ENCODE results near the gene IFITM1.
A peak's percentile ranks its signal among the peaks of the same experiment; 100 is the strongest.
"Not testable (repeated sequence)": the region's sequence is repeated elsewhere in the genome, so short reads cannot be mapped to it uniquely, and the experiment has no call there.

The IFITM1 gene

GRCh38 chr11:304915-305843 lies 8.7 kb upstream of the IFITM1 start:
- peaks cover 8 to 18% of the 10 kb centered on the region in 2 donors for H3K4me1 ChIP-seq (ENCODE audit: control insufficient read depth in 2 of 2, insufficient read depth in 2 of 2, low read length in 2 of 2)
- peaks cover 3 to 5% of the 10 kb centered on the region in 2 donors for H3K27me3 ChIP-seq (ENCODE audit: control insufficient read depth in 2 of 2, insufficient read depth in 2 of 2, low read length in 2 of 2)
- H3K9me3 ChIP-seq (ENCODE audit: control insufficient read depth in 2 of 2, low read length in 2 of 2), result no peaks in the 10 kb centered on the region
- no peaks in the 10 kb centered on the region for H3K36me3 ChIP-seq (ENCODE audit: control insufficient read depth in 2 of 2, insufficient read depth in 2 of 2, low read length in 2 of 2)
- H3K4me3 ChIP-seq (ENCODE audit: low read length in 2 of 2), result no peak overlapping the region
- no peak overlapping the region for H3K27ac ChIP-seq (ENCODE audit: low read depth in 2 of 2, low read length in 2 of 2)
- H3K9ac ChIP-seq (ENCODE audit: low read depth in 1 of 2, low read length in 2 of 2), result no peak overlapping the region

GRCh38 chr11:305844-306211 lies 8.0 kb upstream of the IFITM1 start:
- no peaks in the 10 kb centered on the region for H3K9me3 ChIP-seq (ENCODE audit: control insufficient read depth in 2 of 2, low read length in 2 of 2)
- H3K27ac ChIP-seq (ENCODE audit: low read depth in 2 of 2, low read length in 2 of 2), result no peak overlapping the region
- H3K27me3 ChIP-seq (ENCODE audit: control insufficient read depth in 2 of 2, insufficient read depth in 2 of 2, low read length in 2 of 2), result no peaks in the 10 kb centered on the region
- no peak overlapping the region for H3K4me3 ChIP-seq (ENCODE audit: low read length in 2 of 2)
- H3K9ac ChIP-seq (ENCODE audit: low read depth in 1 of 2, low read length in 2 of 2), result no peak overlapping the region
- H3K36me3 ChIP-seq (ENCODE audit: control insufficient read depth in 2 of 2, insufficient read depth in 2 of 2, low read length in 2 of 2), result no peaks in the 10 kb centered on the region
- H3K4me1 ChIP-seq (ENCODE audit: control insufficient read depth in 2 of 2, insufficient read depth in 2 of 2, low read length in 2 of 2), result peaks cover 8 to 18% of the 10 kb centered on the region in 2 donors

GRCh38 chr11:306645-307371 lies 7.0 kb upstream of the IFITM1 start:
- Histone ChIP-seq H3K9me3 (ENCODE audit: control insufficient read depth in 2 of 2, low read length in 2 of 2) (no peaks in the 10 kb centered on the region), H3K27me3 (ENCODE audit: control insufficient read depth in 2 of 2, insufficient read depth in 2 of 2, low read length in 2 of 2) (no peaks in the 10 kb centered on the region), H3K9ac (ENCODE audit: low read depth in 1 of 2, low read length in 2 of 2) (no peak overlapping the region), H3K27ac (ENCODE audit: low read depth in 2 of 2, low read length in 2 of 2) (peak overlapping the region; percentile 34 to 79), H3K36me3 (ENCODE audit: control insufficient read depth in 2 of 2, insufficient read depth in 2 of 2, low read length in 2 of 2) (no peaks in the 10 kb centered on the region), H3K4me1 (ENCODE audit: control insufficient read depth in 2 of 2, insufficient read depth in 2 of 2, low read length in 2 of 2) (peaks cover 8 to 21% of the 10 kb centered on the region in 2 donors), H3K4me3 (ENCODE audit: low read length in 2 of 2) (no peak overlapping the region)

- Histone ChIP-seq H3K4me3 (ENCODE audit: low read length in 2 of 2) (peak within 1 kb of the TSS; percentile 58 to 71), H3K4me1 (ENCODE audit: control insufficient read depth in 2 of 2, insufficient read depth in 2 of 2, low read length in 2 of 2) (peaks cover 16 to 27% of the 10 kb centered on the region in 2 donors), H3K9ac (ENCODE audit: low read depth in 1 of 2, low read length in 2 of 2) (peak within 1 kb of the TSS in 1 of 2 donors; percentile 73), H3K27ac (ENCODE audit: low read depth in 2 of 2, low read length in 2 of 2) (peak within 1 kb of the TSS; percentile 79 to 85)
- not testable (repeated sequence) for H3K27me3 ChIP-seq (ENCODE audit: control insufficient read depth in 2 of 2, insufficient read depth in 2 of 2, low read length in 2 of 2); H3K36me3 ChIP-seq (ENCODE audit: control insufficient read depth in 2 of 2, insufficient read depth in 2 of 2, low read length in 2 of 2); H3K9me3 ChIP-seq (ENCODE audit: control insufficient read depth in 2 of 2, low read length in 2 of 2)
Measured at GRCh38 chr11:307766-308708, 5.8 kb upstream of the IFITM1 start, which contains the start of gene IFITM2. Gene IFITM2, plus strand, starts transcription at chr11:307816. Its CDS starts 377 bp downstream, at chr11:308193.

GRCh38 chr11:308740-309665 lies 4.8 kb upstream of the IFITM1 start:
- H3K4me1 ChIP-seq (ENCODE audit: control insufficient read depth in 2 of 2, insufficient read depth in 2 of 2, low read length in 2 of 2), result peaks cover 24 to 36% of the 10 kb centered on the region in 2 donors
- H3K27me3 ChIP-seq (ENCODE audit: control insufficient read depth in 2 of 2, insufficient read depth in 2 of 2, low read length in 2 of 2); H3K36me3 ChIP-seq (ENCODE audit: control insufficient read depth in 2 of 2, insufficient read depth in 2 of 2, low read length in 2 of 2); H3K9me3 ChIP-seq (ENCODE audit: control insufficient read depth in 2 of 2, low read length in 2 of 2): not testable (repeated sequence)
- peak overlapping the region; percentile 45 to 85 for H3K27ac ChIP-seq (ENCODE audit: low read depth in 2 of 2, low read length in 2 of 2)
- peak overlapping the region in 1 of 2 donors; percentile 58 for H3K9ac ChIP-seq (ENCODE audit: low read depth in 1 of 2, low read length in 2 of 2)
- H3K4me3 ChIP-seq (ENCODE audit: low read length in 2 of 2), result peak overlapping the region; percentile 49 to 69

- H3K27ac ChIP-seq (ENCODE audit: low read depth in 2 of 2, low read length in 2 of 2), result peak overlapping the region; percentile 21 to 45
- H3K9ac ChIP-seq (ENCODE audit: low read depth in 1 of 2, low read length in 2 of 2), result peak overlapping the region; percentile 52 to 56
- H3K9me3 ChIP-seq (ENCODE audit: control insufficient read depth in 2 of 2, low read length in 2 of 2); H3K36me3 ChIP-seq (ENCODE audit: control insufficient read depth in 2 of 2, insufficient read depth in 2 of 2, low read length in 2 of 2); H3K27me3 ChIP-seq (ENCODE audit: control insufficient read depth in 2 of 2, insufficient read depth in 2 of 2, low read length in 2 of 2): not testable (repeated sequence)
- peaks cover 24 to 43% of the 10 kb centered on the region in 2 donors for H3K4me1 ChIP-seq (ENCODE audit: control insufficient read depth in 2 of 2, insufficient read depth in 2 of 2, low read length in 2 of 2)
- peak overlapping the region; percentile 46 to 69 for H3K4me3 ChIP-seq (ENCODE audit: low read length in 2 of 2)
Measured at GRCh38 chr11:309979-310572, 3.8 kb upstream of the IFITM1 start.

GRCh38 chr11:311013-311748 lies 2.7 kb upstream of the IFITM1 start:
- peak overlapping the region; percentile 2 to 38 for H3K4me3 ChIP-seq (ENCODE audit: low read length in 2 of 2)
- H3K36me3 ChIP-seq (ENCODE audit: control insufficient read depth in 2 of 2, insufficient read depth in 2 of 2, low read length in 2 of 2); H3K27me3 ChIP-seq (ENCODE audit: control insufficient read depth in 2 of 2, insufficient read depth in 2 of 2, low read length in 2 of 2); H3K9me3 ChIP-seq (ENCODE audit: control insufficient read depth in 2 of 2, low read length in 2 of 2): not testable (repeated sequence)
- peak overlapping the region in 1 of 2 donors; percentile 31 for H3K9ac ChIP-seq (ENCODE audit: low read depth in 1 of 2, low read length in 2 of 2)
- H3K27ac ChIP-seq (ENCODE audit: low read depth in 2 of 2, low read length in 2 of 2), result peak overlapping the region; percentile 81 to 84
- peaks cover 26 to 50% of the 10 kb centered on the region in 2 donors for H3K4me1 ChIP-seq (ENCODE audit: control insufficient read depth in 2 of 2, insufficient read depth in 2 of 2, low read length in 2 of 2)

- H3K4me3 ChIP-seq (ENCODE audit: low read length in 2 of 2), result peak overlapping the region in 1 of 2 donors; percentile 2
- peak overlapping the region; percentile 81 to 84 for H3K27ac ChIP-seq (ENCODE audit: low read depth in 2 of 2, low read length in 2 of 2)
- no peaks in the 10 kb centered on the region for H3K27me3 ChIP-seq (ENCODE audit: control insufficient read depth in 2 of 2, insufficient read depth in 2 of 2, low read length in 2 of 2)
- peak overlapping the region; percentile 15 to 31 for H3K9ac ChIP-seq (ENCODE audit: low read depth in 1 of 2, low read length in 2 of 2)
- H3K4me1 ChIP-seq (ENCODE audit: control insufficient read depth in 2 of 2, insufficient read depth in 2 of 2, low read length in 2 of 2), result peaks cover 22 to 55% of the 10 kb centered on the region in 2 donors
- peaks cover 0 to 2% of the 10 kb centered on the region in 2 donors for H3K36me3 ChIP-seq (ENCODE audit: control insufficient read depth in 2 of 2, insufficient read depth in 2 of 2, low read length in 2 of 2)
- H3K9me3 ChIP-seq (ENCODE audit: control insufficient read depth in 2 of 2, low read length in 2 of 2), result no peaks in the 10 kb centered on the region
Measured at GRCh38 chr11:312092-312816, 1.6 kb upstream of the IFITM1 start.
